ENCODE results near the gene NCAN.

The NCAN gene

GRCh38 chr19:19268453-19269385 lies 57.0 kb downstream of the NCAN start:
- Histone ChIP-seq H3K4me3 (ENCODE audit: low read length, poor library complexity, severe bottlenecking) (no peak overlapping the region), H3K4me1 (ENCODE audit: insufficient read depth, low read length, poor library complexity, severe bottlenecking) (no peaks in the 10 kb centered on the region), H3K9me3 (ENCODE audit: insufficient read depth, low read depth, low read length) (no peaks in the 10 kb centered on the region), H2AFZ (ENCODE audit: low read length) (no peak overlapping the region), H3K79me2 (ENCODE audit: insufficient read depth, low read length) (no peaks in the 10 kb centered on the region), H3F3A (ENCODE audit: low read depth) (no peaks in the 10 kb centered on the region), H3K36me3 (ENCODE audit: insufficient read depth, low read length) (no peaks in the 10 kb centered on the region), H3K4me2 (ENCODE audit: low read depth, low read length, poor library complexity, severe bottlenecking) (no peak overlapping the region), H4K20me1 (ENCODE audit: insufficient read depth, low read length, poor library complexity, severe bottlenecking) (no peaks in the 10 kb centered on the region), H3K27me3 (ENCODE audit: insufficient read depth, low read length, poor library complexity, severe bottlenecking) (no peaks in the 10 kb centered on the region), H3K9ac (ENCODE audit: low read depth, low read length, poor library complexity, severe bottlenecking) (no peak overlapping the region), H3K9me2 (replicated peaks; ENCODE audit: low read depth, low read length) (no peaks in the 10 kb centered on the region)
- TF ChIP-seq CTCF (conservative IDR thresholded peaks at IDR 0.05; ENCODE audit: low read length) = no peak

GRCh38 chr19:19269952-19270694 lies 58.4 kb downstream of the NCAN start:
- Histone ChIP-seq H3K9me3 (ENCODE audit: insufficient read depth, low read depth, low read length) (no peaks in the 10 kb centered on the region), H3K36me3 (ENCODE audit: insufficient read depth, low read length) (no peaks in the 10 kb centered on the region), H4K20me1 (ENCODE audit: insufficient read depth, low read length, poor library complexity, severe bottlenecking) (no peaks in the 10 kb centered on the region), H3K79me2 (ENCODE audit: insufficient read depth, low read length) (no peaks in the 10 kb centered on the region), H3K4me3 (ENCODE audit: low read length, poor library complexity, severe bottlenecking) (no peak overlapping the region), H2AFZ (ENCODE audit: low read length) (no peak overlapping the region), H3K4me1 (ENCODE audit: insufficient read depth, low read length, poor library complexity, severe bottlenecking) (no peaks in the 10 kb centered on the region), H3K27me3 (ENCODE audit: insufficient read depth, low read length, poor library complexity, severe bottlenecking) (no peaks in the 10 kb centered on the region), H3K9me2 (replicated peaks; ENCODE audit: low read depth, low read length) (no peaks in the 10 kb centered on the region), H3K9ac (ENCODE audit: low read depth, low read length, poor library complexity, severe bottlenecking) (no peak overlapping the region), H3K4me2 (ENCODE audit: low read depth, low read length, poor library complexity, severe bottlenecking) (no peak overlapping the region), H3F3A (ENCODE audit: low read depth) (no peaks in the 10 kb centered on the region)
- no peak for TF ChIP-seq EZH2phosphoT487 (IDR thresholded peaks at IDR 0.05; ENCODE audit: borderline replicate concordance)
- no peak for TF ChIP-seq CTCF (conservative IDR thresholded peaks at IDR 0.05; ENCODE audit: low read length)

- Histone ChIP-seq H2AFZ (ENCODE audit: low read length) (no peak overlapping the region), H3F3A (ENCODE audit: low read depth) (no peaks in the 10 kb centered on the region), H3K27me3 (ENCODE audit: insufficient read depth, low read length, poor library complexity, severe bottlenecking) (no peaks in the 10 kb centered on the region), H3K9me3 (ENCODE audit: insufficient read depth, low read depth, low read length) (no peaks in the 10 kb centered on the region), H3K4me3 (ENCODE audit: low read length, poor library complexity, severe bottlenecking) (no peak overlapping the region), H3K9ac (ENCODE audit: low read depth, low read length, poor library complexity, severe bottlenecking) (no peak overlapping the region), H3K79me2 (ENCODE audit: insufficient read depth, low read length) (no peaks in the 10 kb centered on the region), H4K20me1 (ENCODE audit: insufficient read depth, low read length, poor library complexity, severe bottlenecking) (no peaks in the 10 kb centered on the region), H3K4me2 (ENCODE audit: low read depth, low read length, poor library complexity, severe bottlenecking) (no peak overlapping the region), H3K4me1 (ENCODE audit: insufficient read depth, low read length, poor library complexity, severe bottlenecking) (no peaks in the 10 kb centered on the region), H3K9me2 (replicated peaks; ENCODE audit: low read depth, low read length) (no peaks in the 10 kb centered on the region), H3K36me3 (ENCODE audit: insufficient read depth, low read length) (peaks cover 6% of the 10 kb centered on the region; the same call in 1 of the 2 replicates)
- TF ChIP-seq EZH2phosphoT487 (IDR thresholded peaks at IDR 0.05; ENCODE audit: borderline replicate concordance) (no peak), CTCF (conservative IDR thresholded peaks at IDR 0.05; ENCODE audit: low read length) (no peak)
These were observed 59.2 kb downstream of the NCAN start for GRCh38 chr19:19270749-19271571.
